ENCODE data around the gene EEF2K.

Gene EEF2K

DNA sequence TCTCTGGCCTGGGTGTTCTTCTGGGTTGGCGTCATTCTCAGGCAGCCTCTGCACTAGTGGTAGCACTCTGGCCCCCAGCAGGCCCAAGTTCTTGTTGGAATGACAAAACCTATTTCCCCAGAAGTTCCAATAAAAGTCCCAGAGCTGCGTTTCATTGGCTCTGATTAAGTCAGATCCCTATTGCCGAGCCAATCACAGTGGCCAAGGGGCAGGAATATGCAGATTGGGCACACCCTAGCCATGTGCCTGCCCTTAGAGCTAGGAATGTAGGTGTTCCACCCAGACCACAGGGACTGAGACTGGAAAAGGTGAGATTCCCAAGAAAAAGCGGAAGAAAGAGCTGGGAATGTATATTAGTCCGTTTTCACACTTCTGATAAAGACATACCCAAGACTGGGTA lies 46.2 kb downstream of the EEF2K start:
- H3K4me3 ChIP-seq (ENCODE audit: low read depth, low read length), result no peak overlapping the region
- DNase-seq (ENCODE audit: low read depth), result no peak
- TF ChIP-seq CTCF (IDR thresholded peaks at IDR 0.05; ENCODE audit: low read depth, low read length, missing control alignments), result no peak

DNA sequence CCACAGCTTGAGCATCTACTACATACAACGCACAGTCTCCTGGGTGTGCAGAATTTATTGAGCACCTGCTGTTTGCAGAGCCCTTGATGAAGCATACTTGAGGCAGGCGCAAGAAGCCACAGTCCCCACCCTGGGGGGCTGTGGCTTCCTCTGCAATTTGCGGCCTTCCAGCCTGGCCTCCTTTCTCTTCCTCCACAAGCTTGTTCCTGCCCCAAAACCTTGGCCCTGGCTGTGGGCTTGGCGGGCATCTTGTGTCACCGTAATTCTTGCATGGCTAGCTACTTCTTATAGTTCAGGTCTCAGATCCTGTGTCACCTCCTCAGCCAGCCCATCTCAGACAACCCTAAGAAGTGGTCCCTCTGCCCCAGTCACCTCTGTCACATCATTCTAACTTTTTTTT lies 47.2 kb downstream of the EEF2K start:
- no peak for DNase-seq (ENCODE audit: low read depth)
- no peak overlapping the region for H3K4me3 ChIP-seq (ENCODE audit: low read depth, low read length)
- no peak for TF ChIP-seq CTCF (IDR thresholded peaks at IDR 0.05; ENCODE audit: low read depth, low read length, missing control alignments)

GRCh38 chr16:22255335-22255734 lies 49.3 kb downstream of the EEF2K start:
- DNase-seq (ENCODE audit: low read depth), result no peak
- H3K4me3 ChIP-seq (ENCODE audit: low read depth, low read length), result no peak overlapping the region
- no peak for TF ChIP-seq CTCF (IDR thresholded peaks at IDR 0.05; ENCODE audit: low read depth, low read length, missing control alignments)

DNA sequence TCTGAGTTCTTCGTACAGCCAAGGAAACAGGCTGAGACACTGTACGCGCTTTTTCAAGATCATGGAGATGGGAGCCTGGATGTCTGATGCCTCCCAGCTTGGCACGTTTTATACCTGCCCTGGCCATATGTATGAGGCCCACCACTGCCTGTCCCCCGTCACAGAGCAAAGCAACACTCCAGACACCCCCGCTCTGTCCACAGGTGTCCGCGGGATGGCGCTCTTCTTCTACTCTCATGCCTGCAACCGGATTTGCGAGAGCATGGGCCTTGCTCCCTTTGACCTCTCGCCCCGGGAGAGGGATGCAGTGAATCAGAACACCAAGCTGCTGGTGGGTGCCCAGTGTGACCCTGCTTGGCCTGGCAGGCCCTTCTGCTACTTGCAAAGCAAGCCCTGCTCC lies 51.4 kb downstream of the EEF2K start:
- DNase-seq (ENCODE audit: low read depth), result no peak

DNA sequence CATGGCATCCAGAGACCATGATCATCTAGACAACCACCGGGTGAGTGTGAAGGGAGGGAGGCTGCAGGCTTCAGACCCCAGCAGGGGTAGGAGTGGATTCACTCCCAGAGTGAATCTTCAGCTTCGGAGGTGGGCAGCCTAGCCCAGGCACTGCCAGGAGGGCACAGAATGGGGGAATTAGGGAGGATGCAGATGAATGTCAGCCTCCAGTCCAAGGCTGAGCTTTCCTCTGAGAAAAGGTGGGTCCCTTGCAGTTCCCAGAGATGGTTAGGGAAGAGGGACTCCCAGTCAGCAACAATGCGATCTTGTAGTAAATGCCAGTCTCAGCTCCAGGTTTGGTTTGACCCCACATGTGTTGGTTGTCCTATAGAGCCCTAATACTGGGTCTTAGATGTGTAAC lies 54.4 kb downstream of the EEF2K start:
- H3K4me3 ChIP-seq (ENCODE audit: low read depth, low read length), result no peak overlapping the region
- no peak for DNase-seq (ENCODE audit: low read depth)
- TF ChIP-seq CTCF (IDR thresholded peaks at IDR 0.05; ENCODE audit: low read depth, low read length, missing control alignments), result no peak

More for the DNA sequence above, 51.4 kb downstream of the EEF2K start:
- no peak for TF ChIP-seq CTCF (IDR thresholded peaks at IDR 0.05; ENCODE audit: low read depth, low read length, missing control alignments)
- H3K4me3 ChIP-seq (ENCODE audit: low read depth, low read length), result no peak overlapping the region

GRCh38 chr16:22262460-22262859 lies 56.4 kb downstream of the EEF2K start:
- DNase-seq (ENCODE audit: low read depth), result no peak
- H3K4me3 ChIP-seq (ENCODE audit: low read depth, low read length), result no peak overlapping the region
- no peak for TF ChIP-seq CTCF (IDR thresholded peaks at IDR 0.05; ENCODE audit: low read depth, low read length, missing control alignments)

GRCh38 chr16:22264786-22265185 lies 58.7 kb downstream of the EEF2K start:
- no peak for DNase-seq (ENCODE audit: low read depth)
- no peak for TF ChIP-seq CTCF (IDR thresholded peaks at IDR 0.05; ENCODE audit: low read depth, low read length, missing control alignments)
- no peak overlapping the region for H3K4me3 ChIP-seq (ENCODE audit: low read depth, low read length)
